IPS DF 4.7 (cell line): ENCODE results near the gene OOSP3.
"Not testable (repeated sequence)": the region's sequence is repeated elsewhere in the genome, so short reads cannot be mapped to it uniquely, and the experiment has no call there.

Source experiments
- DNase-seq: peaks from one replicate; pipeline ENCODE4 v3.0.0-alpha.2; 2013; ENCODE audit warnings: low spot score; ENCODE audit errors: extremely low read depth

The OOSP3 gene

GRCh38 chr11:59878575-59878974 lies at the start of gene OOSP3:
OOSP3 (plus strand) TSS chr11:59878782; CDS start chr11:59878809, 27 bp downstream.
- DNase-seq: no peak

GRCh38 chr11:59829358-59829757 lies 49.2 kb upstream of the OOSP3 start:
- DNase-seq: no peak

GRCh38 chr11:59833602-59834001 lies 45.0 kb upstream of the OOSP3 start:
- no peak for DNase-seq

- no peak for DNase-seq
Measured at GRCh38 chr11:59839615-59840014, 39.0 kb upstream of the OOSP3 start.

GRCh38 chr11:59841514-59841913 lies 37.1 kb upstream of the OOSP3 start:
- DNase-seq: no peak

- no peak for DNase-seq
Measured at GRCh38 chr11:59842316-59842715, 36.3 kb upstream of the OOSP3 start.

- DNase-seq: no peak
Measured at GRCh38 chr11:59845399-59845798, 33.2 kb upstream of the OOSP3 start, which contains the start of gene CBLIF. CBLIF (minus strand) TSS chr11:59845499; CDS start chr11:59845453, 46 bp downstream.

GRCh38 chr11:59846556-59846955 lies 32.0 kb upstream of the OOSP3 start:
- DNase-seq: no peak

GRCh38 chr11:59847626-59848025 lies 31.0 kb upstream of the OOSP3 start:
- DNase-seq: no peak

- not testable (repeated sequence) for DNase-seq
Measured at GRCh38 chr11:59848439-59848838, 30.1 kb upstream of the OOSP3 start.

GRCh38 chr11:59849129-59849528 lies 29.5 kb upstream of the OOSP3 start:
- DNase-seq: no peak

- not testable (repeated sequence) for DNase-seq
Measured at GRCh38 chr11:59849551-59849950, 29.0 kb upstream of the OOSP3 start.

- not testable (repeated sequence) for DNase-seq
Measured at GRCh38 chr11:59851416-59851815, 27.2 kb upstream of the OOSP3 start.

- no peak for DNase-seq
Measured at GRCh38 chr11:59854871-59855270, 23.7 kb upstream of the OOSP3 start.

- DNase-seq: no peak
Measured at GRCh38 chr11:59857439-59858434, 20.8 kb upstream of the OOSP3 start.

- no peak for DNase-seq
Measured at GRCh38 chr11:59859673-59860072, 18.9 kb upstream of the OOSP3 start.

- no peak for DNase-seq
Measured at GRCh38 chr11:59862252-59862651, 16.3 kb upstream of the OOSP3 start.

GRCh38 chr11:59865031-59865430 lies 13.6 kb upstream of the OOSP3 start:
- DNase-seq: no peak

GRCh38 chr11:59866397-59866796 lies 12.2 kb upstream of the OOSP3 start, which contains the start of gene TCN1:
TCN1 (minus strand) TSS chr11:59866487; CDS start chr11:59866470, 17 bp downstream.
- no peak for DNase-seq

GRCh38 chr11:59866836-59867235 lies 11.7 kb upstream of the OOSP3 start:
- no peak for DNase-seq

GRCh38 chr11:59867946-59868345 lies 10.6 kb upstream of the OOSP3 start:
- DNase-seq: no peak

GRCh38 chr11:59872076-59872475 lies 6.5 kb upstream of the OOSP3 start:
- no peak for DNase-seq
